GM19035 (cell line): ENCODE measurements around the gene FFAR4.

ENCODE experiments used
- ATAC-seq: cut with Tn5 transposase; IDR thresholded peaks from one replicate; pipeline ENCODE4 v1.9.1; 2021; ENCODE audit not compliant: unreplicated experiment

Gene FFAR4

DNA sequence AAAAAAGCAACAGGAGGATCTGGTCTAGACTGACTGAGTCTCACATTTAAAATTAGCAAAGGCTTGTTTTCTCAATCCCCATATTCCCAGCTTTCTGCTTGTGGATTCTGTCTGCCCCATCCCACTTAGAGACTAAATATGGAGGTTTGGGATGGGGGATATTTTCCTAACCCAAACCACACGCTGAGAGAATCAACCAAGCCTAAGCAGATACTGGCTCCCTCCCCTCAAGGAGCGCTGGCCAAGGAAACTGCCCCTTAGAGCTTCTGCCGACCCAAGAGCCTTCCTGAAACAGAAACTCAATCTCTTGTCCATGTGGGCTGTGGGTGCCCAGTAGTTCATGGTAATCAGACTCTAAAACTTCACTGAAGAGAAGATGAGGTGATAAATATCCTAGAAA is 3.9 kb downstream of the FFAR4 start:
- no peak for ATAC-seq

DNA sequence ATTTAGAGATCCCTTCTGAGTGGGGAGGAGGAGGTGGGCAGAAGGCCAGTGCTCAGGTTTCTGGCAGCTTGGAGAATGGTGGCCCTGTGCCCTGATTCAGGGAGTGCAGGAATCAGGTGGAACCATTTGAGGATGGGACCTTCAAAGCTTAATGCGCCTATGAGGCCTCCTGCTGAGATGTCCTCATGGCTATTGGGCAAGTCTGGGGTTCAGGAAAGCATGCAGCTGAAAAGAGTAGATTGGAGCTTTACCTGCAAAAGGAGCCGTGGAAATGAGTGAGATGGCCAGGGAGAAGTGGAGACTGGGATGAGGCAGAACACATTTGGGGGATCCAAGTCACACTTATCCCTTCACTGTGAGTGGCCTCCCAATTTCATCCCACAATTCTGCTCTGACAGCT is 6.1 kb downstream of the FFAR4 start:
- no peak for ATAC-seq

DNA sequence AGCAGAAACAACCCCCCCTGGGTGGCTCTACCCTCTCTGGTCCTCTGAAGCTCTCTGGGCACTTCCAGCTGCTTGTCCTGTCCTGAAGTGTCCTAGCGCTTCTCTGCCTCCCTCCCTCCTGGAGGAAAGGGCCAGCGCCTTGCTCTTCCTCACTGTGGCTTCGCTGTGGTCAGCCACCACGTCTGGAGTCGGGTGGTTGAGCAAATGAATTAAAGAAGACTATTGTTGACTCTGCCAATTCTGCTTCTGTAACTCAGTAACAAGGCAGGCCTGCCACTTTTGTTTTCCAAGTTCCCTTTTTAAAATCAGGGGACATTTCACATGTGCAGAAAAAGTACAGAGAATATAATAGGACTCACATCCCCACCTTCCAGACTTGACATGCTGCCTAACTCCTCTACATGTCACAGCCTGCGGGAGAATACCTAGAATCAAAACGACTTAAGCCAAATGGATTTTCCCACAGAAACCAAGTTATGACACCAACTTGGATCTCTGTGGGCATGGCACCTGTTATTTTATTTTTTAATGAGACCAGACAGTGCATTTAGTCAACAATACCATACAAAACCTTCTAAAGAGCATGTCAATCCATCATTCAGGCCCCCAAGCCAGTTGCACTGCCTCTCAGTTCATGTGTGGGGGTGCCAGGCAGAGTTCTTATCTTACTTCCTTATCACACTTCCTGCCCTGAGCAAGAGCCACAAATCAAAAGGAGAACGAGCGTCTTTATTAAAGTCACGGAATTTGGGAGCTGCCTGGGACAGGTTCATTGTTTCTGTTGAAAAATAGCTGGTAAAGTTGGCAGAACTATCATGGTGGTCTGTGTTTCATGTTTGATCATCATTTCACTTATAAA is 6.8 kb downstream of the FFAR4 start:
- ATAC-seq = no peak

DNA sequence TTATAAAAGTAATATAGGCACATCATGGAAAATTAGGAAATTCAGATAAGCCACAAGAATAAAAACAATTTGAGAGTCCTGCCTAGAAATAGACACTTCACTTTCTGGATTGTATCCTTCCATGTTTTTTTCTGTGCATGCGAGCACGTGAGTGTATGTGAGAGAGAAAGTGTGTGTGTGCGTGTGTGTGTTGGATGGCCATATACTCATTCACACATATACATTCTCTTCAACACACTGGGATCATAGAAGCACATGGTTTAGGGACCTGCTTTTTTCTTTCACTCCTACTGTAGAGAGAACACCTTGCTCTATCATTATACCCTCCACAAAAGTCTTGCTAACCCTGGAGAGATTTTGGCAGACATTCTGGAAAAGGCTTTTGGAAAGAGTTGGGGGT is 7.5 kb downstream of the FFAR4 start:
- ATAC-seq = no peak

GRCh38 chr10:93576888-93577287 is 10.4 kb downstream of the FFAR4 start:
- no peak for ATAC-seq

DNA sequence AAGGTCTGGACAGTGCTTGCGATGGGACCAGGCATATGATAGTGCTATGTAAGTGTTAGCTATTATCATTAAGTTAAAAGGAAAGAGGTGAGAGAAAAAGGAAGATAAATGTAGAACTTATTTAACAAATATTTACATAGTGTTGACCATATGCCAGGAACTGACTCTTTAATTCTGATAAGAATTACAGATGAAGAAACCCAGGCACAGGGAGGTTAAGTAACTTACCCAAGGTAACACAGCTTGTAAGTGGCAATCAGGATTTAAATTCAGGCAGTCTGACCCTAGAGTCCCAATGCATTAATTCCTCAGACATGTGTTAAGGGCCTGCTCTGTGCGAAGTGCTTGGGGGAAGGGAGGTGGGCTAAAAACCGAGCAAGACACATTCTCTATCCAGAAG is 11.1 kb downstream of the FFAR4 start:
- no peak for ATAC-seq

DNA sequence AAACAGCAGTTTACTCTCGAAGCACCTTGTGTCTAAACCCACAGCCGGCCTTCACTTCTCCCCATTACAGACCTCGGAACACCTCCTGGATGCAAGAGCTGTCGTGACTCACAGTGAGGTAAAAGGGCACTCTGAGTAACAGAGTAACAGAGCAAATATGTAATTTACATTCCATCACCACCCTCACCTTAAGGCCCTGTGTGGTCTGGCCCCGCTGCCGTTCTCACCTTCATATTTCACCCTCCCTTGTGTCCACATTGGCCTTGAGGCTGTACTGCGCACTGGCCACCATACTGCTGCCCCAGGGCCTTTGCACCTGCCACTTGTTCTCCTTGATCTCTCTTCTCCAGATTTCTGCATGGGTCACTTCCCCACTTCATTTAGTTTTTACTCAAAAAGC is 12.6 kb downstream of the FFAR4 start:
- no peak for ATAC-seq

DNA sequence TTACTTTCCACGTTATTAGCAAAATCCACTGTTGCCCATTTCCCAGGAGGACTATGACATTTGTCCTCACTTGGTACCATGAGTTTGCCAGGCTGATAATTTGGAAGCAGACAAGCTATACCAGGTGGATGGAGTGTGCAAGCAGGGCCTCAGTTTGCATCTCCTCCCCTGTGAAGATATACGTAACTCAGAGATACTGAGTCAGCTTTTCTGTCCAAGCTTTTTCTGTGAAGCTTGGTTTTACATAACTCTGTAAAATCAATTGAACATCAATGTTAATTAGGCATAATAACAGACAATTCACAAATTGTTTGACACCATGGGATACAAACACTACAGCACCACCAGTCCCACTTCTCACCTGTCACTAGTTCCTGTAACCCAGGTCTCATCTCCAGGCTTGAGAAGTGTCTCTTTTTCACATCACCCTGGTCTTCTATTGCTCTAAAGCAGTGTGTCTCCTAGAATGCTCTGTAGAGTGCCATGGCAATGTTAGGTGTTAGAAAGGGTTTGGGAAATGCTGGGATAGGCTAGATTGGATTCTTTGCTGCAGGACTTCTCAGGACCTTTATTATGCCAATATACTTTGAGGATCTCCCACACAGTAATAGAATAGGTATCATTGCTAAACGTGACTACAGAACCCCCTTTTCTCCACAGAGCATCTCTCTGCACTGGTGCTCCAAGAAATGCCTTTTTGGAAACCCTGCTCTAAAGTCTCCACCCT is 13.7 kb downstream of the FFAR4 start:
- ATAC-seq = no peak

DNA sequence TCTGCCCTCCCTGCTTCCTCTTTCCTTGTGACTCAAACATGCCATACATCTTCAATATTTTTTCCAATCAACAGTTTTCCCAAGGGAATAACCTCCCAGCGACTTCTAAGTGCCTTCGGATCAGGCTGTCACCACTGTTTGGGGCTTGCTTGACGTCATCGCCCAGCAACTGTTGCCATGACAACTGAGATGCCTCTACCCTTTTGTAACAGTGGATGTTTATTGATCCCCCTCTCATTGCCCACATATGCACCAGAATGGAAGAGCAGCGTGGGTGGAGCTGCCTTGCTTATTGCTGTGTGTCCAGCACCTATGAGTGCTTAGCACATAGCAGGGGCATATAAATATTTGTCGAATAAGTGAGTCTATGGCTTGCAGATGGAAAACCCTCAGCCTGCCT is 14.4 kb downstream of the FFAR4 start:
- ATAC-seq = no peak

GRCh38 chr10:93584445-93584844 is 18.0 kb downstream of the FFAR4 start:
- ATAC-seq = no peak

GRCh38 chr10:93589648-93590562 is 23.4 kb downstream of the FFAR4 start:
- ATAC-seq = no peak

DNA sequence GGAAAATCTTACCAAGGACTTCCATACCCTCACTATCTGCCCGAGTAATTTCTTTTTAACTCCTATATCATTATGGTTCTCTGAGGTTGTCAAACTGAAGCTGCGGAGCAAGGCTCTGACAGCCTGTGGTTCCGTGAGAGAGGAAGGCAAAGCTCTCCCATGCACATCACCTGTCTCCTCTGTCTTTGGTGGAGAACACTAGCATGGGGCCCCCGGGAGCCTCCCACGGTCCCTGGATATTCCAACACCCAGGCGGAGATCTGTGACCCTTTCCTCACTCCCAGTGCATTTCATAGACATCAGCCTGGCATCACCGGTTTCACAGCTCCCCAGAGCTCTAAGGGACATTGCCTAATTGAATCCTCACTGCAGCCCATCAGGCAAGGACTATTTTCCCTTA is 24.2 kb downstream of the FFAR4 start:
- ATAC-seq = no peak

DNA sequence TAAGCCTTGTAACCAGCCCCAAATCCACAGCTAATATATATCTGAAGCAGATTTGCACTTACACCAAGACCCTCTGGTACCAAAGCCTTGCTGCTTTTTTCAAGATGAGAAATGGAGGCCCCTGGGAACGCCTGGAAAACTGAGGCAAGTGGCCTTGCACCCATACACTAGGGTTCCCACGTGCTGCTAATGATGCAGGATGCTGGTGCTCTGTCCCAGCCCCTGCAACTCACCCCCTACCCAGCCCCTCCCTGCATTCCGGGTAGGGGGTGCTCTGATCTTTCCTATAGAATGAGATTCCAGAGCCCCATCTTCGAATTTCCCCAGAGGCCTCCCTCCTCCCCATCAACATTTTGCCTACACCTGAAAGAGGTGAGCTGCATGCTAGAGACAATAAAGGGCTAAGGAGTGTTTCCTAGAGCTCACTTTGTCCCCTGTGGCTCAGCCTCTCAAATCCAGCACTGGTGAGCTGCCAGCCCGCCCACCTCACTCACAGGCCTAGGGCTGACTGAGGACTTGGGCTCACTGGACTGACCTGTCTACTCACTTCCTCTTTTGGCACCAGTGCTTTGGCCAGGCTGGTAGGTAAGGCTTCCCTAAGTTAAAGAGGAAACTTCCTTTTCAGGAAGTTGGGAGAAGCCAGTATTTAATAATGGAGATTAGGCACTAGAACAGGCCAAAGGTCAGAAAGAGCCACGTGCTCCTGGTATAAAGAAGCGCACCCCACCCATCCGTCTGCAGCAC is 24.8 kb downstream of the FFAR4 start:
- no peak for ATAC-seq

DNA sequence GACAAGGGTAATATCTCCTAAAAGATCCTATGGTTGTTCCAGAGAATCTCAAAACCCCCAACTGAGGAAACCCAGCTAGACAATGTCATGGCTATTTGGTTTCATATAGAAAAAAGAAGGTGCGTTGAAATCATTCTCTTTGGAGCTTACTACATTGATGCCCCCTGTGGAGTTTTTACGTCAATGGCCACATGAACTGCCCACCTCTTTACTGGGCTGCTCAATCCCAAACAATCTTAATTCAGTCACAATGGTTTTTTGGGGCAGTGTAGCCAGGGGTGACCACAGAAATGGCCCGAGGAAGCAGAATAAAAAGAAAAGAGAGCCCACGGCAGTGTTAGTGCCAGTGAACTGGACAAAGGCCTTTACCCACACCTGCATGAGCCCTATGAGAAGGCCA is 26.8 kb downstream of the FFAR4 start:
- no peak for ATAC-seq

DNA sequence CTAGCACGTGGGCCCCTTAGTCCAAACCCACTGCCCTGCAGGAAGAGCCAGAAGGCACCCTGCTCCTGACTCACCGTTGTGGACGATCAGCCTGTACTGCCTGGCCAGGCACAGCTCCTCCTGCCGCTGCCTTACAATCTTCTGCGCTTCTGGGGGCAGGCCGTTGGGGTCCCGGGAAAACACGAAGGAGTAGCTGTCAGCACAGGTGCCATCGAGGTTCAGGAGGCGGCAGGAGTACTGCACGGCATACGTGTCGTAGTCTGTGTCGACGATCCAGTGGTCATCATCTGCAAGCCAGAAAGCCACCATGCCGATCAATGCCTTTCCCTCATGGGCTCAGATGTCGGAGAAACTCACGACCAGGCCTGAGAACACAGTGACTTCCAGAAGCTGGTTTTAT is 27.3 kb downstream of the FFAR4 start:
- ATAC-seq = no peak

GRCh38 chr10:93594518-93594917 is 28.1 kb downstream of the FFAR4 start:
- ATAC-seq = no peak

- ATAC-seq = no peak
Measured at GRCh38 chr10:93595378-93596161, 29.1 kb downstream of the FFAR4 start.

- no peak for ATAC-seq
Measured at GRCh38 chr10:93596539-93596938, 30.1 kb downstream of the FFAR4 start.

DNA sequence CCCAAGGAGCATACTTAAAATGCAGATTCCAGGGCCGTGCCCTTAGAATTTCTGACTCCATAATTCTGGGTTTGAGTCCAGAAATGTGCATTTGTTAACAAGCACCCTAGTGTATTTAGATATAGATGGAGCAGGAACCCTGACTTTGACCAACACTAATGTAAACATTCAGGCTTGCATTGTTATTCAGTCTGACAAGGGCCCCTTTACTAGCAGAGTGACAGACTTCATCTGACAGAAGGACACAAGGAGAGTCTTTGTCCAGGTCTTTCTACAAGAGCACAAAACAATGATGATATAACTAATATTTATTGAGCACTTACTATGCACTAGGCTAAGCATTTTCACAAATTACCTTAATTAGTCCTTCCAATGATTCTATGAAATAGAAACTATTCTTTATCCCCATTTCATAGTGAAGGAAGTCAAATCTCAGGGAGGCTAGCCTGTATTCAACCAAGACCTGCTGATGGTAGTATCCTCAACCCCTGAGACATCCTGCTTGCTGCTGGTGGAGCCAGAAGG is 30.7 kb downstream of the FFAR4 start:
- ATAC-seq = no peak

DNA sequence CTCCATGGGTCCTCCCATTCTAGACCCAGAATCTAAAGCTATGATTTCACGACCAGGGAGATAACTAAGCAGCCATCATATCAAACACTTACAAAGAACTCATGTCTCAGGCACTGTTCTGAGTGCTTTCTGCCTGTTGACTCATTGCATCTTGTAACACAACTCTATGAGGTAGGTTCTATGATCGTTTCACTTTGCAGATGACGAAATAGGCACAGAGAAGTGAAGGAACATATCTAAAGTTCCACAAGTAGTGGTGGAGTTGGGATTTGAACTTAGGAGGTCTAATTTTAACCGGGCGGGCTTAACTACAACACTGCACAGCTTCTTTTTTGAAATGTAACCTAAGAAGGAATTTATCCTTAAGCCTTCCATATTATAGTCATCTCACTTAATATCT is 31.7 kb downstream of the FFAR4 start:
- no peak for ATAC-seq
